Natural killer cell (primary cell): ENCODE data around the gene C3. TPM values are rescaled to one million over a fixed set of nuclear protein-coding genes. Genes with fewer than 3 reads are reported as not detected.

Experiments
- ATAC-seq, 3 donors: fragments of 150-1000 bp in 2 of 3; fragments of 200-7000 bp in 1 of 3; cut with Tn5 transposase; 1 replicate in 1 of 3; 2 replicates in 2 of 3; pipeline ENCODE4 v1.10.0; 2021; ENCODE audit warnings: mild to moderate bottlenecking in 2 of 3, moderate library complexity in 2 of 3
- DNase-seq, 2 donors: peaks; one replicate each; pipeline versions ENCODE4 v3.0.0 to v3.0.0-alpha.2; 2013 to 2021; ENCODE audit warnings: mixed read lengths in 1 of 2
- H3K27ac ChIP-seq: one replicate; pipeline ENCODE4 v1.5.1; 2013; ENCODE audit warnings: mild to moderate bottlenecking, low read length
- H3K27me3 ChIP-seq: one replicate; pipeline ENCODE4 v1.6.1; 2013; ENCODE audit warnings: low read length; ENCODE audit not compliant: control insufficient read depth, insufficient read depth
- H3K36me3 ChIP-seq: one replicate; pipeline ENCODE4 v1.6.1; 2013; ENCODE audit warnings: low read length; ENCODE audit not compliant: control insufficient read depth, insufficient read depth
- H3K4me1 ChIP-seq: one replicate; pipeline ENCODE4 v1.6.1; 2013; ENCODE audit warnings: low read length; ENCODE audit not compliant: control insufficient read depth, insufficient read depth
- H3K4me3 ChIP-seq: one replicate; pipeline ENCODE4 v1.5.1; 2013; ENCODE audit warnings: low read length
- H3K9me3 ChIP-seq: one replicate; pipeline ENCODE4 v1.6.1; 2013; ENCODE audit warnings: low read length; ENCODE audit not compliant: control insufficient read depth, insufficient read depth
- H3K27ac Mint-ChIP-seq, 2 donors: one replicate each; pipeline ENCODE4 v1.8.0; 2022; ENCODE audit warnings: mild to moderate bottlenecking in 2 of 2, mixed read lengths in 2 of 2, moderate library complexity in 1 of 2
- H3K27me3 Mint-ChIP-seq, 2 donors: one replicate each; pipeline ENCODE4 v1.8.0; 2022; ENCODE audit warnings: low read depth in 2 of 2, mixed read lengths in 2 of 2
- H3K36me3 Mint-ChIP-seq: one replicate; pipeline ENCODE4 v1.8.0; 2022; ENCODE audit warnings: mixed read lengths
- H3K4me1 Mint-ChIP-seq, 2 donors: one replicate each; pipeline ENCODE4 v1.8.0; 2022; ENCODE audit warnings: mixed read lengths in 2 of 2
- H3K4me3 Mint-ChIP-seq: one replicate; pipeline ENCODE4 v1.8.0; 2022; ENCODE audit warnings: mild to moderate bottlenecking, moderate library complexity, mixed read lengths
- H3K9me3 Mint-ChIP-seq, 2 donors: one replicate each; pipeline ENCODE4 v1.8.0; 2022; ENCODE audit warnings: mixed read lengths in 2 of 2
- WGBS: methylation state at CpG from one replicate; pipeline ENCODE4 v1.1.7; 2013; ENCODE audit warnings: missing lambda C conversion rate; ENCODE audit not compliant: insufficient coverage; 5-methylcytosine and 5-hydroxymethylcytosine counted together
- intact Hi-C: fragments of 100-400 bp; cut with micrococcal nuclease; formaldehyde crosslinking; loops from one replicate; pipeline ENCODE4 v1.14.2; 2022
- total RNA-seq, 4 donors: library from RNA; stranded (reverse); fragments of 120-200 nt in 1 of 4; gene quantifications; one replicate each; pipeline versions ENCODE4 v1.2.3 to v1.2.4, GENCODE V29; 2013 to 2022
- TF ChIP-seq, protein P1 (sequence below): fragments of 200-600 bp; IDR thresholded peaks from one replicate; pipeline ENCODE4 v1.8.0; 2022; ENCODE audit warnings: antibody characterized with exemption

C3 gene
- total RNA-seq, 3 donors from 2014 or later (not counting 1 experiment from before 2014, with no cell fraction given): 0.38 to 5.5 TPM; not detected in 1

DNA sequence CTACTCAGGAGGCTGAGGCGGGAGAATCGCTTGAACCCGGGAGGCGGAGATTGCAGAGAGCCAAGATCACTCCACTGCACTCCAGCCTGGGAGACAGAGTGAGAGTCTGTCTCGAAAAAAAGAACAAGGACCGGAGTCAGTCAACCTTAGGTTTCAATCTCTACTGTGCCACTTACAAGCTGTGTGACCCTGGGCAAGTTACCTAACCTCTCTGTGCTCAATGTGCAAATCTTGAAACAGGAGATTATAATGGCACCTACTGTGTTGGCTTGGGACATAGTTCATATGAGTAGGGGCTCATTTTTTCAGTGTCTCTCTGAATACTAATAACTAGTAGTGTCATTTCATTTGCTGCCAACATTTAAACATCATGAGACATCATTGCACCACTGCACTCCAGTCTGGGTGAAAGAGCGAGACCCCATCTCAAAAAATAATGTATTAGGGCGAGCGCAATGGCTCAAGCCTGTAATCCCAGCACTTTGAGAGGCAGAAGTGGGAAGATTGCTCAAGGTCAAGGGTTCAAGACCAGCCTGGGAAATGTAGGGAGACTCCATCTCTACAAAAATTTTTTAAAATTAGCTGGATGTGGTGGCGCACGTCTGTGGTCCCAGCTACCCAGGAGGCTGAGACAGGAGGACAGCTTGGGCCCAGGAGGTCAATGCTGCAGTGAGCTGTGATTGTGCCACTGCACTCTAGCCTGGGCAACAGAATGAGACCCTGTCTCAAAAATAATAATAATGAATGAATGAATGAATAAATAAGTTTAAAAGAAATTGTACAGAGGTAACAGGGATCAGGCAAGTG, 5.5 kb downstream of the C3 start:
- Mint-ChIP-seq H3K36me3 (no peaks in the 10 kb centered on the region), H3K4me1 (peaks cover 19 to 24% of the 10 kb centered on the region in 2 donors), H3K27me3 (peaks cover 14 to 18% of the 10 kb centered on the region in 2 donors), H3K9me3 (no peaks in the 10 kb centered on the region), H3K4me3 (no peak overlapping the region), H3K27ac (no peak overlapping the region)
- peaks cover 3% of the 10 kb centered on the region for H3K27me3 ChIP-seq
- TF ChIP-seq, protein P1, sequence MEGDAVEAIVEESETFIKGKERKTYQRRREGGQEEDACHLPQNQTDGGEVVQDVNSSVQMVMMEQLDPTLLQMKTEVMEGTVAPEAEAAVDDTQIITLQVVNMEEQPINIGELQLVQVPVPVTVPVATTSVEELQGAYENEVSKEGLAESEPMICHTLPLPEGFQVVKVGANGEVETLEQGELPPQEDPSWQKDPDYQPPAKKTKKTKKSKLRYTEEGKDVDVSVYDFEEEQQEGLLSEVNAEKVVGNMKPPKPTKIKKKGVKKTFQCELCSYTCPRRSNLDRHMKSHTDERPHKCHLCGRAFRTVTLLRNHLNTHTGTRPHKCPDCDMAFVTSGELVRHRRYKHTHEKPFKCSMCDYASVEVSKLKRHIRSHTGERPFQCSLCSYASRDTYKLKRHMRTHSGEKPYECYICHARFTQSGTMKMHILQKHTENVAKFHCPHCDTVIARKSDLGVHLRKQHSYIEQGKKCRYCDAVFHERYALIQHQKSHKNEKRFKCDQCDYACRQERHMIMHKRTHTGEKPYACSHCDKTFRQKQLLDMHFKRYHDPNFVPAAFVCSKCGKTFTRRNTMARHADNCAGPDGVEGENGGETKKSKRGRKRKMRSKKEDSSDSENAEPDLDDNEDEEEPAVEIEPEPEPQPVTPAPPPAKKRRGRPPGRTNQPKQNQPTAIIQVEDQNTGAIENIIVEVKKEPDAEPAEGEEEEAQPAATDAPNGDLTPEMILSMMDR: no peak
- H3K4me1 ChIP-seq: peaks cover 8% of the 10 kb centered on the region
- H3K27ac ChIP-seq: no peak overlapping the region
- H3K4me3 ChIP-seq: no peak overlapping the region
- no peak for ATAC-seq
- no peak for DNase-seq
- no peaks in the 10 kb centered on the region for H3K9me3 ChIP-seq
- WGBS: 86% methylated on average over 11 of the region's 11 CpGs
- intact Hi-C loops: loop anchor here (5.0 kb wide), 1 partner anchor 38 kb away; no protein-coding TSS in a partner anchor
- no peaks in the 10 kb centered on the region for H3K36me3 ChIP-seq

DNA sequence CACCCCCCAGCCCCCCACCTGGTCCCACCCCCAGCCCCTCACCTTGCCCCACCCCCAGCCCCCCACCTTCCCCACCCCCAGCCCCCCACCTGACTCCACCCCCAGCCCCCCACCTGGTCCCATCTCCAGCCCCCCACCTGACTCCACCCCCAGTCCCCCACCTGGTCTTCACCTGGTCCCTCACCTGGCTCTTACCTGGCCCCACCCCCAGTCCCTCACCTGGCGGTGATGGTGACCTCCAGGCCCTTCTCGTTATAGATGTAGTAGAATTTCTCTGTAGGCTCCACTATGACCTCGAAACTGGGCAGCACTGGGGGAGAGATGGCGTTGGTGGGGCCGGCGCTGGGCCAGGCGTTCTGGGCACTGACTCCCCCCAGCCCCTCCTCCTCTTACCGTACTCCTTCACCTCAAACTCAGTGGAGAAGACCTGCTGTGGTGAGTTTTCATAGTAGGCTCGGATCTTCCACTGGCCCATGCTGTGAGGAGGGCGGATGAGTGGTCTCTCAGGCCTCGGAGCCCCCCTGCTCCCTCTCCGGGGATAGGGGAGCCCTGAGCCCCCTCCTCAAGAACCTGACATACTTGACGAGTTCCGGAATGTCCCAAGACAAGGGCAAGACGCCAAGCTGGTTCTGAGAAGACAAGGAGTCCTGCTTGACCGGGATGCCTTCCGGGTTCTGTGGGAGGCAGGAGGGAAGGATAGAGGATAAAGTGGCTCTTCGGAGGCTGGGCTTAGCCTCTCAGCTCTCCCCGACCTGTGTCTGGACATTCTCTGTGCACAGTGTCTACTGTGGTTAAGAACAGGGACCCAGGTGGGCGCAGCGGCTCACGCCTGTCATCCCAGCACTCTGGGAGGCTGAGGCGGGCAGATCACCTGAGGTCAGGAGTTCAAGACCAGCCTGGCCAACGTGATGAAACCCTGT, 6.4 kb downstream of the C3 start:
- TF ChIP-seq, protein P1: no peak
- no peak for ATAC-seq
- no peaks in the 10 kb centered on the region for H3K9me3 Mint-ChIP-seq
- Histone ChIP-seq H3K36me3 (no peaks in the 10 kb centered on the region), H3K27ac (no peak overlapping the region), H3K4me1 (peaks cover 8% of the 10 kb centered on the region), H3K4me3 (no peak overlapping the region), H3K9me3 (no peaks in the 10 kb centered on the region), H3K27me3 (peaks cover 3% of the 10 kb centered on the region)
- intact Hi-C loops: no loop called here
- H3K27ac Mint-ChIP-seq: no peak overlapping the region
- WGBS: 81% methylated on average over 21 of the region's 24 CpGs
- H3K27me3 Mint-ChIP-seq: peaks cover 21 to 27% of the 10 kb centered on the region in 2 donors
- no peak overlapping the region for H3K4me3 Mint-ChIP-seq
- no peaks in the 10 kb centered on the region for H3K36me3 Mint-ChIP-seq
- H3K4me1 Mint-ChIP-seq: peaks cover 12 to 23% of the 10 kb centered on the region in 2 donors
- no peak for DNase-seq

DNA sequence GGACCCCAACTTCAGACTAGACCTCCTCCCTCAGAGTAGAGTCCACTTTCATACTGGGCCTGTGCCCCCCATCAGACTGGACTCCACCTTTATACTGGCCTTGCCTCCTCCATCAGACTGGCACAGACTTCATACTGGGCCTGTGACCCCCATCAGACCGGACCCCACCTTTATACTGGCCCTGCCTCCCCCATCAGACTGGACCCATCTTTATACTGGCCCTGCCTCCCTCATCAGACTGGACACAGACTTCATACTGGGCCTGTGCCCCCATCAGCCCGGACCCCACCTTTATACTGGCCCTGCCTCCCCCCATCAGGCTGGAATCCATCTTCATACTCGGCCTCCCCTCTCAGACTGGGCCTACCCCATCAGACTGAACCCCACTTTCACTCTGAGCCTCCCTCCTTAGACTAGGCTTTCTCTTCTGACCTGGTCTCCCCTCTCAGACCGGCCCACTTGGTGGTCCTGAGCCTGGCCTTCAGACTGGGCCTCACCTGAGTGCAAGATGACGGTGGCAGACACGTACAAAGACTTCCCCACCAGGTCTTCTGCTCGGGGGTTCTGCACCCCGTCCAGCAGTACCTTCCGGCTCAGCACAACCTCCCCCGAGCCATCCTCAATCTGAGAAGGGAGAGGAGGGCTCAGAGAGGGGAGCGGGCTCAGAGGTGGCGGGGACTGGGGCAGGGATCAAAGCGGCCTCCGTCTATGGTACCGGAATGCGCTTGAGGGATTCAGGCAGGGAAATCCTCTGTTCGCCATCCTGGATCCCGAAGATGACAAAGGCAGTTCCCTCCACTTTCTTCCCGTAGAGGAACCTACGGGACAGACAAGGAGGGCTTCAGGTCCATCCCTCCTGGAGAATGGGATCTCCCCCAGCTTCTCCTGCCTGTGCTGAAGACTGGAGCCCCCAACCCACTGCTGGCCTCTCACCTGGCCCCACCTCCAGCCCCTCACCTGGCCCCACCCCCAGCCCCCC, 7.5 kb downstream of the C3 start:
- Histone ChIP-seq H3K27me3 (peaks cover 3% of the 10 kb centered on the region), H3K4me3 (no peak overlapping the region), H3K4me1 (peaks cover 8% of the 10 kb centered on the region), H3K36me3 (no peaks in the 10 kb centered on the region), H3K27ac (no peak overlapping the region), H3K9me3 (no peaks in the 10 kb centered on the region)
- H3K4me1 Mint-ChIP-seq: peaks cover 12 to 25% of the 10 kb centered on the region in 2 donors
- ATAC-seq (no peak), DNase-seq (no peak)
- peaks cover 27 to 28% of the 10 kb centered on the region in 2 donors for H3K27me3 Mint-ChIP-seq
- intact Hi-C loops: no loop called here
- no peak overlapping the region for H3K4me3 Mint-ChIP-seq
- no peaks in the 10 kb centered on the region for H3K36me3 Mint-ChIP-seq
- no peak overlapping the region for H3K27ac Mint-ChIP-seq
- no peaks in the 10 kb centered on the region for H3K9me3 Mint-ChIP-seq
- 94% methylated on average over 20 of the region's 20 CpGs for WGBS
- TF ChIP-seq, protein P1: no peak
